ENCODE results near the gene SCEL. TPM values are rescaled to one million over a fixed set of nuclear protein-coding genes. Genes with fewer than 3 reads are reported as not detected.
"Not testable (repeated sequence)": the region's sequence is repeated elsewhere in the genome, so short reads cannot be mapped to it uniquely, and the experiment has no call there.

Gene SCEL
- total and polyA plus RNA-seq, 7 experiments from 2014 or later: not detected

DNA sequence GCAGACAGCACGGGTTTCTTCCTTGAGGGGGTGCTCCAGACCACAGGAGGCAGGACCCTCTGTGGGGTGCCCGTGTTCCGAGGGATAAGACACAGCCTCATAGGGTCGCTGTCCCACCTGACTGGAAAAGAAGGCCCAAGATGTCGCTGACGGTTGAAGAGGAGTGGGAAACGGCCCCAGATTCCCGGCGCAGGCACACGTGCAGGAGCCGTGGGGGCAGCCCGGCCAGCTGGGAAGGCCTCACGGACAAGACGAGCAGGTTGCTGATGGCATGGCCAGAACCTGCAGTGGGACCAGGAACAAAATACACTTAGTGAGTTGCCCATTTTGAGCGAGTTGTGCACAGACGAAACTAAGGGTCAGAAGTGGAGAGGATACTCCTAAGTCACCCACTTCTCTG, 126.8 kb downstream of the SCEL start:
- H3K27me3 Mint-ChIP-seq: peaks cover 6 to 17% (median 11%) of the 10 kb centered on the region in 5 donors
- not testable (repeated sequence) for ATAC-seq

GRCh38 chr13:77662831-77663230, 127.3 kb downstream of the SCEL start:
- POLR2A ChIA-PET; H3K36me3 ChIP-seq (ENCODE audit: control insufficient read depth in 2 of 3, insufficient read depth in 3 of 3, low read length in 3 of 3); H3K9me3 ChIP-seq (ENCODE audit: control insufficient read depth in 2 of 3, low read length in 3 of 3); H3K4me3 ChIP-seq (ENCODE audit: low read length); H3K27ac ChIP-seq (ENCODE audit: low read depth, low read length); intact Hi-C loops (cut with micrococcal nuclease); H3K4me3 Mint-ChIP-seq; H3K27me3 ChIP-seq (ENCODE audit: control insufficient read depth in 2 of 2, insufficient read depth in 2 of 2, low read length in 2 of 2); ATAC-seq; H3K4me1 ChIP-seq (ENCODE audit: control insufficient read depth in 2 of 2, insufficient read depth in 2 of 2, low read length in 2 of 2); CTCF ChIA-PET; H3K27ac Mint-ChIP-seq; H3K36me3 Mint-ChIP-seq; DNase-seq; H3K4me1 Mint-ChIP-seq; H3K9me3 Mint-ChIP-seq: not testable (repeated sequence)
- H3K27me3 Mint-ChIP-seq: peaks cover 8 to 22% (median 12%) of the 10 kb centered on the region in 5 donors

More for the DNA sequence above, 126.8 kb downstream of the SCEL start:
- H3K27ac ChIP-seq (ENCODE audit: low read depth, low read length); H3K4me3 ChIP-seq (ENCODE audit: low read length); H3K36me3 Mint-ChIP-seq; H3K4me1 ChIP-seq (ENCODE audit: control insufficient read depth in 2 of 2, insufficient read depth in 2 of 2, low read length in 2 of 2); DNase-seq; intact Hi-C loops (cut with micrococcal nuclease); H3K4me1 Mint-ChIP-seq; H3K9me3 Mint-ChIP-seq; H3K4me3 Mint-ChIP-seq; POLR2A ChIA-PET; CTCF ChIA-PET; H3K27ac Mint-ChIP-seq; H3K9me3 ChIP-seq (ENCODE audit: control insufficient read depth in 2 of 3, low read length in 3 of 3); H3K27me3 ChIP-seq (ENCODE audit: control insufficient read depth in 2 of 2, insufficient read depth in 2 of 2, low read length in 2 of 2); H3K36me3 ChIP-seq (ENCODE audit: control insufficient read depth in 2 of 3, insufficient read depth in 3 of 3, low read length in 3 of 3): not testable (repeated sequence)

DNA sequence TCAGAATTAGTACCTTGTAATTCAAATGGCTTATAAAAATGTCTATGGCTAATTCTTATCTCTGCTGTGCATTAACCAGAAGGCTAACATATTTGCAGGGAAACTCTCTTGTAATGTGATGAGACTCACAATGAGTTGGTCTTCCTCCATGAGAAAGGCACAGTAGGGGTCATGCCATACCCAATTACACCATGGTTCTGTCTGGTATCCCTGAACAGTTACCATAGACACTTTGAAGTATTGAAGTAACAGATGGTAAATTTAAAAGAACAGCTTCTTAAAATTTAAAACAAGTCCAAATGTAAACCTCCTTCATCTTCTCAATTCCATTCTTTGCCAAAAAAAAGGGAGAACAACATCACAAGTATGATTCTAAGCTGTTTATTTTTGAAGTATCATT, 139.3 kb downstream of the SCEL start:
- Histone ChIP-seq H3K27ac (ENCODE audit: low read depth, low read length) (no peak overlapping the region), H3K4me3 (ENCODE audit: low read length) (no peak overlapping the region), H3K4me1 (ENCODE audit: control insufficient read depth in 2 of 2, insufficient read depth in 2 of 2, low read length in 2 of 2) (no peaks in the 10 kb centered on the region), H3K36me3 (ENCODE audit: control insufficient read depth in 2 of 3, insufficient read depth in 3 of 3, low read length in 3 of 3) (no peaks in the 10 kb centered on the region), H3K9me3 (ENCODE audit: control insufficient read depth in 2 of 3, low read length in 3 of 3) (no peaks in the 10 kb centered on the region), H3K27me3 (ENCODE audit: control insufficient read depth in 2 of 2, insufficient read depth in 2 of 2, low read length in 2 of 2) (peaks cover 0 to 8% of the 10 kb centered on the region in 2 donors)
- H3K4me3 Mint-ChIP-seq: no peak overlapping the region
- peaks cover 34 to 77% (median 64%) of the 10 kb centered on the region in 5 donors for H3K27me3 Mint-ChIP-seq
- ChIA-PET POLR2A (no interaction called here), CTCF (interaction anchor here (0.6 kb wide), 1 partner anchor 15 kb away, joined by 3 read pairs; no protein-coding TSS in a partner anchor)
- peaks cover 0 to 14% (median 6%) of the 10 kb centered on the region in 11 donors for H3K9me3 Mint-ChIP-seq
- intact Hi-C loops (cut with micrococcal nuclease): no loop called here
- ATAC-seq (no peak), DNase-seq (no peak)
- peaks cover 0 to 6% (median 0%) of the 10 kb centered on the region in 5 donors for H3K36me3 Mint-ChIP-seq
- peaks cover 0 to 5% (median 0%) of the 10 kb centered on the region in 7 donors for H3K4me1 Mint-ChIP-seq
- no peak overlapping the region for H3K27ac Mint-ChIP-seq

DNA sequence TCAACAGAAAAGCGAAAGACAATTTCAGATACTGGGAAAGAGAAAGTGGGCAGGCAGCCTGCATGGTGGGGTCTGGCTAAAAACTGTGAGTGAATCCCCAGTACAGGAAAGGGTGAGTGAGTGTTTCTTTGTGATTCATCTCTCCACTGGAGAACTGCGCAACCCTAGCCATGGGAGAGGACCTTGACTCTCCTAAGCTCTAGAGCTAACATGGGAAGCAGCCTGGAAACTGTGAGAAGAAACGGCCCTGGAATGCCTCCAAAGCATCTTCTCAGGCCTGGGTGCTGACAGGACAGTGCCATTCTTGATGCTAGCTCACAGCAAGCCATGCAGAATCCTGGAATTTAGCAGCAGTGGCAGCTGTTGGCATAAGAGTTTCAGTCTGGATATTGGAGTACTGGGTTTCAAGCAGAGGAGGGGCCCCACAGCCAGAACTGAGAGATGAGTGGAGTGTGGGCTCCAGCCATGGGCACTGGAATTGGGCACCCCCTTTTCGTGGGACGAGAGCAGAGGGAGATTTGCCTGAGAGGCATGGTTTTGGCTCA, 143.3 kb downstream of the SCEL start:
- H3K27me3 ChIP-seq (ENCODE audit: control insufficient read depth in 2 of 2, insufficient read depth in 2 of 2, low read length in 2 of 2): peaks cover 0 to 6% of the 10 kb centered on the region in 2 donors
- DNase-seq (no peak), ATAC-seq (no peak)
- Mint-ChIP-seq H3K9me3 (peaks cover 0 to 7% (median 4%) of the 10 kb centered on the region in 11 donors), H3K27ac (no peak overlapping the region), H3K27me3 (peaks cover 31 to 53% (median 38%) of the 10 kb centered on the region in 5 donors), H3K4me1 (no peaks in the 10 kb centered on the region), H3K4me3 (no peak overlapping the region), H3K36me3 (peaks cover 0 to 6% (median 0%) of the 10 kb centered on the region in 5 donors)
- ChIA-PET CTCF (interaction anchor here (1.3 kb wide), 1 partner anchor 12 kb away, joined by 3 read pairs; no protein-coding TSS in a partner anchor), POLR2A (no interaction called here)
- no peaks in the 10 kb centered on the region for H3K36me3 ChIP-seq (ENCODE audit: control insufficient read depth in 2 of 3, insufficient read depth in 3 of 3, low read length in 3 of 3)
- intact Hi-C loops (cut with micrococcal nuclease): no loop called here
- H3K9me3 ChIP-seq (ENCODE audit: control insufficient read depth in 2 of 3, low read length in 3 of 3): no peaks in the 10 kb centered on the region
- no peaks in the 10 kb centered on the region for H3K4me1 ChIP-seq (ENCODE audit: control insufficient read depth in 2 of 2, insufficient read depth in 2 of 2, low read length in 2 of 2)
- H3K4me3 ChIP-seq (ENCODE audit: low read length): no peak overlapping the region
- H3K27ac ChIP-seq (ENCODE audit: low read depth, low read length): no peak overlapping the region

- Histone ChIP-seq H3K36me3 (ENCODE audit: control insufficient read depth in 2 of 3, insufficient read depth in 3 of 3, low read length in 3 of 3) (no peaks in the 10 kb centered on the region), H3K4me3 (ENCODE audit: low read length) (no peak overlapping the region), H3K4me1 (ENCODE audit: control insufficient read depth in 2 of 2, insufficient read depth in 2 of 2, low read length in 2 of 2) (no peaks in the 10 kb centered on the region), H3K9me3 (ENCODE audit: control insufficient read depth in 2 of 3, low read length in 3 of 3) (no peaks in the 10 kb centered on the region), H3K27ac (ENCODE audit: low read depth, low read length) (no peak overlapping the region), H3K27me3 (ENCODE audit: control insufficient read depth in 2 of 2, insufficient read depth in 2 of 2, low read length in 2 of 2) (no peaks in the 10 kb centered on the region)
- Mint-ChIP-seq H3K4me1 (no peaks in the 10 kb centered on the region), H3K9me3 (peaks cover 0 to 16% (median 5%) of the 10 kb centered on the region in 11 donors), H3K27ac (no peak overlapping the region), H3K36me3 (peaks cover 0 to 10% (median 0%) of the 10 kb centered on the region in 5 donors), H3K27me3 (peaks cover 0 to 39% (median 0%) of the 10 kb centered on the region in 5 donors), H3K4me3 (no peak overlapping the region)
- ChIA-PET POLR2A (no interaction called here), CTCF (no interaction called here)
- intact Hi-C loops (cut with micrococcal nuclease): no loop called here
- DNase-seq (no peak), ATAC-seq (no peak)
Measured at GRCh38 chr13:77687799-77688198, 152.3 kb downstream of the SCEL start.

DNA sequence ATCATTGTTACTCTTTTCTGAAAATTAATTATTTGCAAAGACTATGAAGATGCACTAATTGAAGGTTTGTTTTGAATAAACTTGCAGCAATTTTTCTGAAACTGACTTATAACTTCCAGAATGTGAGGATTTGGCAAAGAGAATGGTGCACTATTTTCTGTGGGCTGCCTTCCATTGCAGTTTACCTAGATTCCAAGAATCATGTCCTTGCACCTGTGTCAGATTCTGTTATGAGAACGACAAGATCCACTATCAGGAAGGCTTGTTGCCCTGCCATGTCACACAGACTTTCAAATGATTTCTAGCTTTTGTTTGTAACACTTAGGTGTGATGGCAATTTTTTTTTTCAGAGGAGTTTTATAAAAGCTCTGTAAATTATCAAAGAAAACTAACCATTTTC, 156.4 kb downstream of the SCEL start:
- peaks cover 0 to 9% (median 0%) of the 10 kb centered on the region in 11 donors for H3K9me3 Mint-ChIP-seq
- H3K36me3 Mint-ChIP-seq: peaks cover 0 to 7% (median 0%) of the 10 kb centered on the region in 5 donors
- Histone ChIP-seq H3K36me3 (ENCODE audit: control insufficient read depth in 2 of 3, insufficient read depth in 3 of 3, low read length in 3 of 3) (no peaks in the 10 kb centered on the region), H3K9me3 (ENCODE audit: control insufficient read depth in 2 of 3, low read length in 3 of 3) (no peaks in the 10 kb centered on the region), H3K27ac (ENCODE audit: low read depth, low read length) (no peak overlapping the region), H3K4me3 (ENCODE audit: low read length) (no peak overlapping the region), H3K27me3 (ENCODE audit: control insufficient read depth in 2 of 2, insufficient read depth in 2 of 2, low read length in 2 of 2) (no peaks in the 10 kb centered on the region), H3K4me1 (ENCODE audit: control insufficient read depth in 2 of 2, insufficient read depth in 2 of 2, low read length in 2 of 2) (peaks cover 0 to 2% of the 10 kb centered on the region in 2 donors)
- DNase-seq: no peak
- ATAC-seq: no peak
- H3K27me3 Mint-ChIP-seq: peaks cover 0 to 63% (median 0%) of the 10 kb centered on the region in 5 donors
- intact Hi-C loops (cut with micrococcal nuclease): loop anchor here (10.0 kb wide), 2 partner anchors 913 to 1927 kb away; partner anchors contain the start of gene POU4F1 (in 1 of the 2)
- H3K4me3 Mint-ChIP-seq: no peak overlapping the region
- peaks cover 7 to 27% (median 15%) of the 10 kb centered on the region in 7 donors for H3K4me1 Mint-ChIP-seq
- H3K27ac Mint-ChIP-seq: no peak overlapping the region
- ChIA-PET POLR2A (no interaction called here), CTCF (no interaction called here)
